DMS114 treated with DMSO at 0.1 percent for 48 hours (cell line): ENCODE results near the gene ARHGEF10L.

Source experiments
- DNase-seq: peaks from one replicate; lab custom pipeline; 2025; ENCODE audit not compliant: unreplicated experiment; lab: John Stamatoyannopoulos, UW

Gene ARHGEF10L

DNA sequence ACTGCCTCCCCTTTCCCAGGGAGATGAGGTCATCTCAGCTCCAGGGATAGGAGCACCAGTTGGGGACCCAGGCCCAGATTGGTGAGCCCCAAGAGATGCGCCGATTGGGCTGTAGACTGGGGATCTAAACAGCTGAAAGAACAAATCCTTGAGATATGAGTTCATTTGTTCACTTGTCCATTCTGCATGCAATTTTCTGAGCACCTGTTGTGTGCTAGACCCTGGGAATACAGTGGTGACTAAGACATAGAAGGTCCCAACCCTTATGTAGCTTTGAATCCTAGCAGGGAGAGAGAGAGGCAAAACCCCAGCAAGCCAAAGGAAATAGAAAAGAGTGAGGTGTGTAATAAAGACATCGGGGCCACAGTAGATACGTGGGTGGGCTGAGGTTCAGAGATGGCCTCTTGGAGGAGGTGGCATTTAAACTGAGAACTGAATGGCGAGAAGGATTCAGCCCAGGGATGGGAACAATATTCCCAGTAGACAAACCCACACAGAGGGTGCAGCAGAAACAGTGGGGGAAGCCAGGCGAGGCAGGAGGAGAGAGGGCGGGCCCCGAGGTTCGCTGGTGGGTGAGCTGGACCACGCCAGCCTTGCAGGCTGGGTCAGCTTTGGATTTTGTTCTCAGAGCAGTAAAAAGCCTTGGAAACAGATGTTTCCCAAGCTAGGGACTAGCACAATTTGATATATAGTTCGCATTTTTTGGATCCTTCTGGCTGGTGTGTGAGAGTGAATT, 110.0 kb downstream of the ARHGEF10L start:
- no peak for DNase-seq

- no peak for DNase-seq
These were observed 113.8 kb downstream of the ARHGEF10L start for GRCh38 chr1:17653276-17653675.

- peak; percentile 27 for DNase-seq
These were observed 114.3 kb downstream of the ARHGEF10L start for GRCh38 chr1:17653728-17654351.

DNA sequence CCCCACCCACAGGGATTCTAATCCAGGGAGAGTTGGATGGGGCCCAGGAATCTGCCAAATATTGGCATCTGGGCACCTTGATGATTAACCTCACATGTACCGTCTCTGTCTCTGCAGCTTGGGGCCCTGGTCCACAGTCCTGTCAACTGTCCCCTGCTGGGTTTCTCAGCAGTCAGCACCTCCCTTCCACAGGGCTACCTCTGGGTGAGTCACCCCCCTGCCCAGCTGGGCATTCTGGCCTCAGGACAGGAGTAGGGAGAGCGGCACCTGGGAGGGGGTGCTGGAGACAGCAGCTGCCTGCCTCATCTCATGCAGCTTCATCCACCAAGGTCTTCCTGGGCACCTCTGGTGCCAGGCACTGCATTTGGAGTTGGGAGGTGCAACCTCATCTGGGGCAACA, 115.0 kb downstream of the ARHGEF10L start:
- DNase-seq, result no peak

DNA sequence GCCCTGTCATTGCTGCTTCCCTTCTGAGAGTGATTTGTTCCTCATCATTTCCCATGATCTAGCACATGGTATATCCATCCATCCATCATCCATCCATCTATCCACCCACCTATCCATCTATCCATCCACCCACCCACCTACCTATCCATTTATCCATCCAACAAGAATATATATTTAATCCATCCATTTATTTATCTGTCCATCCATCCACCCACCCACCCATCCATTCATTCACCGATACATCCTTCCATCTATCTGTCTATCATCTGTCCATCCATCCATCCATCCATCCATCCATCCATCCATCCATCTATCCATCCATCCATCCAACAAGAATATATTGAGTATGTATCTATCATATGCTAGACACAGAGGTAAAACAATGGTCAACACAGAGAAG, 115.7 kb downstream of the ARHGEF10L start:
- DNase-seq, result no peak

DNA sequence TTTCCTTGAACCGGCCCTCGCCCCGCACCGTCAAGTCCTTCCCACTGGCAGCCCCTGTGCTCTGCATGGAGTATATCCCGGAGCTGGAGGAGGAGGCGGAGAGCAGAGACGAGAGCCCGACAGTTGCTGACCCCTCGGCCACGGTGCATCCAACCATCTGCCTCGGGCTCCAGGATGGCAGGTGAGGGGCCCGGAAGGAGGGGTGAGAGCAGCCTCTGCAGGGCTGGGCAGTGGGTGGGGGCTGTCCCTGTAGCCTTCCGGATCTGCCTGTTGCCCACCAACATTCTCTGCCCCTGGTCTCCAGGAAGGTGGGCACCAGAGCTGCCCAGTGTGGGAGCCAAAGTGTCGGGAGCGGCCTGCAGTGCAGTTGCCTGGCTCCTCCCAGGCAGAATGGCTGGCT, 116.4 kb downstream of the ARHGEF10L start:
- DNase-seq, result no peak

GRCh38 chr1:17657436-17657835, 117.9 kb downstream of the ARHGEF10L start:
- no peak for DNase-seq

- DNase-seq, result no peak
These were observed 119.3 kb downstream of the ARHGEF10L start for GRCh38 chr1:17658837-17659236.

DNA sequence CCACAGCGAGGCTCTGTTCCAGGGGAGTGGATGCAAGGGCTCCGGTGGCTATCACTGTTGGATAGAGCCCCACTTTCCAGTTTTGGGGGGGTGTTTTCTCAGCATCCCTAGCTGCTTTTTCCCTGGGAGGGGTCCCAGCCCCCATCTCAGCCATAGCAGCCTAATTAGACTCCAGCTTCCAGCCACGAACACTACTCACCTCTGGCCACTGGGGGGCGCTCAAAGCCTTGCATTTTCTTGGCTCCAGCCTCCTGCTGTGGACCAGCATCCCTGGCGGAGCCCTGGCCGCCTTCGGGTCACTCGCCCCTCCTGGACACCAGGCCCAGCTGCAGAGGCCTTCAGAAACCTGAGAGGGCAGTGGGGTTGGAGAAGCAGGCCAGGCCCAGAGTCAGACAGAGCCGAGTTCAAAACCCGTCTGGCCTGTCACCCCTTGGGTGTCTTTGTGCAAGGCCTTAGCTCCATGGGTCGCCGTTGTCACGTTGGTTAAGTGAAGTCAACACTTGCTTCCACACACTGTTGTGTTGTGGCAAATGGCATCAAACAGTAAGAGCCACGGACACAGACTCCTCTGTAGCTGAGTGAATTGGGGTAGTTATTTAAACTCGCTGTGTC, 122.2 kb downstream of the ARHGEF10L start:
- peak; percentile 46 for DNase-seq

- DNase-seq, result no peak
These were observed 122.8 kb downstream of the ARHGEF10L start for GRCh38 chr1:17662296-17662695.

- no peak for DNase-seq
These were observed 123.3 kb downstream of the ARHGEF10L start for GRCh38 chr1:17662786-17663185.

- DNase-seq, result no peak
These were observed 124.1 kb downstream of the ARHGEF10L start for GRCh38 chr1:17663646-17664045.

DNA sequence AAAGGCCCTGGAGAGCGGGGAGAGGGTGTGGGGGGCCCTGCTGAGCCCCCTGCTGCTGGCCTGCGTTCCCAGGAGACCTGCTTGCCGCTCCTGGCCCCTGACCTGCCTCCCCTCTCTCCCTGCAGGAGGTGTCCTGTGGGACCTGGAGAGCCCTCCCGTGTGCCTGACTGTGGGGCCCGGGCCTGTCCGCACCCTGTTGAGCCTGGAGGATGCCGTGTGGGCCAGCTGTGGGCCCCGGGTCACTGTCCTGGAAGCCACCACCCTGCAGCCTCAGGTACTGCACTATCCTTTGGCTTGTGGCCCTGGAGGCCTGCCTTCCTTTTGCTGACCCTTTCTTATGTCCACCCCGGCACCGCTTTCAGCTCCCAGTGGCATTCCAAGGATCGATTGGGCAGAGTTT, 124.8 kb downstream of the ARHGEF10L start:
- DNase-seq, result no peak

- DNase-seq, result no peak
These were observed 125.6 kb downstream of the ARHGEF10L start for GRCh38 chr1:17665054-17665453.

DNA sequence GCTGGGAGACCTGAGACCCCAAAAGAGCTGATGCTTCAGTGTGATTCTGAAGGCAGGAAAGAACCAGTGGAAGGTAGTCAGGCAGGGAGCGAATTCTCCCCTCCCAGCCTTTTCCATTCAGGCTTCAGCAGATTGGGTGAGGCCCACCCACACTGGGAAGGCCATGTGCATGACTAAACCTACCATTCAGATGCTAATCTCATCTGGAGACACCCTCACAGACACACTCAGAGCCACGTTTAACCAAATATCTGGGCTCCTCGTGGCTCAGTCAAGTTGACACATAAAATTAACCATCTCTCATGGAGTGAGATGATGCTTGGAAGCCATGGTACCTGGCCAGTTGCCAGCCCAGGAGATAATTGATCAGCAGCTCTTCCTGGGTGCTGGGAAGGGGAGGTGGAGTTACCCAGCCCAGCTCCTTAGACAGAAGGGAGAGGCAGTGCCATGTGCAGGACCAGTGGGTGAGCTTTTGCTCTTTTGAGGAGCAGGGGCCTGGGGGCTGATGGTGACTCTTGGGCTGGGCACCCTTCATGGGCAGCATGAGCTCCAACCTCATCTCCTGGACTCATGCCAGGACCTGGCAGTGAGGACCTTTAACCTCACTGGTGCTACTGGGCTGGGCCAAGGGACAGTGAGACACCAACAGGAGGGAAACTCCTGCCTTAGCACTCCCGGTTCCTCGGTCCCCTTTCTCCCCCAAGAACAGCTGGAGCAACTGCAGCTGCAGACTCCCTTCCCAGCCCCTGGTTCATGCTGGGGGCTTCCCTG, 126.6 kb downstream of the ARHGEF10L start:
- no peak for DNase-seq

- DNase-seq, result no peak
These were observed 128.1 kb downstream of the ARHGEF10L start for GRCh38 chr1:17667641-17668040.

DNA sequence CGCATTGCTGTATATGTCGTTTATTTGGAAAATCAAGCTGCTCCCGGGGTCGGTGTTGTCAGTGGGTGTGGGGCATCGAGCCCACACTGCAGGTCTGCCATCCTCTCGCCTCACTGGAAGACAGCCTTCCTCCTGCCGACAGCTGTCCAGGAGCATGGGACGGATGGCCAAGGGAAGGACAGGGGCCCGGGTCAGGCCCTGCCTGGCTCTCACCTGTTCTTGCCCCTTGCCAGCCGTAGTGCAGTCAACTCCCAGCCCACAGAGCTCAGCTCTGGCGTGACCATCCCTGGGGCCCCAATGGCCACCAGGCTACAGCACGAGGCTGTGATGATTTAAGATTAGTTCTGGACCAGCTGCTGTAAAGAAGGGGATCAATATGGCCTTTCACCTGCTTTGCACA, 128.7 kb downstream of the ARHGEF10L start:
- DNase-seq, result no peak

DNA sequence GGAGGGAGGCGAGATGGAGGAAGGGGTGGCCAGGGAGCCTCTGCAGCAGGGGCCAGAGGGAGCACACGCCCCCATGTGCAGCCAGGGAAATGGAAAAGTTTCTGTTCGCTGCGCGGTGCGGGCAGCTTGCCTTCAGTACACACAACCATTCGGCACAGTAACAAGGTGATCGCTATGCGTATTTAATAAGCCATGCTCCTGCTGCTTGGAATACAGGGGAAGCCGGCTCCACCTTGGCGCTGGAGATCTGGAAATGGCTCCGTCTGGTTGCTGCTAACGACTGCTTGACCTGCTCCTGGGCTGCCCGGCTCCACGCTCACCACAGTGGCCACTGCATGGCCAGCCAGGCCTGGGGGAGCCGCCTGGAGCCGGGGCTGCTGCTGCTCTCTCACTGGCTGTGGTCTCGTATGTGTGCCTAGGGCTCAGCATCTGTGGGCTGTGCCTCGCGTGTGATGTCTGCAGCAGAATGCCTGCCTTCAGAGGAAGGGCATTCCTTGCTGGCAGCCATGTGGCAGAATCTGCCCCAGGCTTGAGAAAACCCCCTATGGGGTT, 129.2 kb downstream of the ARHGEF10L start:
- no peak for DNase-seq

- DNase-seq, result no peak
These were observed 129.8 kb downstream of the ARHGEF10L start for GRCh38 chr1:17669305-17669704.

DNA sequence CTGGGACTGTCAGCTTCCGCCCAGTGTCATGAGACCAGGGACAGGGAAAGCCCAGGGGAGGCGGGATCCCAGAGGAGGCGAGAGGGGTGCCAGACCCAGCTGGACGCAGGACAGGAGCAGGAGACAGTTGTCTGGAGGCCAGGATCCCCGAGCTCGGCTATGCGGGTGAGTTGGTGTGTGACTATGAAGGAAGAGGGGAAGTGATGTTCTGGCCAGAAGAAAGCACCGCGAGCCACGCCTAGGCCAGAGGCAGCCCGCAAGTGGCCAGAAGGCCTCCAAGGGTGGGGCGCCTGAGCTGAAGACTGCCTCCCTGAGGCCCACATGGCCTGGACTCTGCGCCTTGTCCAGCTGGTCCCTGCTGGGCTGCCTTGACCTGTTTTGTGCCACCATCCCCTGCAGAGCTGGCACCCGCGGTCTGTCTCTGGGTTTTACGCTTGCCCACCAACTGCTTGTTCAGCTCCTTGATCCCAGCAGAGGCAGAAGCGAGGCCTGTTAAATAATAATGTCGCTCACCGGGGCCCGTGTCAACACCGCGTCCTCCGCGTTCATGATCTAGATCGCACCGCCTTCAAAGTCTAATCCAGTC, 130.5 kb downstream of the ARHGEF10L start:
- no peak for DNase-seq
